Smooth muscle cell (in vitro differentiated cells): ENCODE results near the gene ISOC1. TPM values are rescaled to one million over a fixed set of nuclear protein-coding genes. Genes with fewer than 3 reads are reported as not detected.

Experiments used
- DNase-seq: peaks from one replicate; lab custom pipeline; 2025; ENCODE audit not compliant: unreplicated experiment; lab: John Stamatoyannopoulos, UW
- H2AFZ ChIP-seq: fragments of 200-600 bp; sonication (generic); 2 replicates; pipeline ENCODE4 v1.6.0; 2016; ENCODE audit warnings: antibody characterized with exemption, low read depth, mild to moderate bottlenecking
- H3F3A ChIP-seq: fragments of 200-600 bp; sonication (generic); 2 replicates; pipeline ENCODE4 v1.6.0; 2017; ENCODE audit warnings: antibody characterized with exemption, low read depth
- H3K27ac ChIP-seq: fragments of 200-600 bp; sonication (generic); 2 replicates; pipeline ENCODE4 v1.5.1; 2016; ENCODE audit warnings: low read depth, mild to moderate bottlenecking
- H3K27me3 ChIP-seq: fragments of 200-600 bp; sonication (generic); 2 replicates; pipeline ENCODE4 v1.6.1; 2016; ENCODE audit warnings: low read depth, mild to moderate bottlenecking
- H3K36me3 ChIP-seq: fragments of 200-600 bp; sonication (generic); 2 replicates; pipeline ENCODE4 v1.5.1; 2016; ENCODE audit warnings: low read depth
- H3K4me1 ChIP-seq: fragments of 200-600 bp; sonication (generic); 2 replicates; pipeline ENCODE4 v1.5.1; 2016; ENCODE audit warnings: low read depth
- H3K4me2 ChIP-seq: fragments of 200-600 bp; sonication (generic); 2 replicates; pipeline ENCODE4 v1.6.0; 2016; ENCODE audit warnings: mild to moderate bottlenecking
- H3K4me3 ChIP-seq: fragments of 200-600 bp; sonication (generic); 2 replicates; pipeline ENCODE4 v1.5.1; 2016; ENCODE audit warnings: mild to moderate bottlenecking
- H3K79me2 ChIP-seq: fragments of 200-600 bp; sonication (generic); 2 replicates; pipeline ENCODE4 v1.6.0; 2016; ENCODE audit warnings: low read depth, mild to moderate bottlenecking
- H3K9ac ChIP-seq: fragments of 200-600 bp; sonication (generic); 2 replicates; pipeline ENCODE4 v1.6.0; 2016; ENCODE audit warnings: low read depth
- H3K9me3 ChIP-seq: fragments of 200-600 bp; sonication (generic); replicated peaks from 2 replicates; pipeline ENCODE4 v1.5.1; 2016; ENCODE audit warnings: low read depth
- H4K20me1 ChIP-seq: fragments of 200-600 bp; sonication (generic); 2 replicates; pipeline ENCODE4 v1.6.0; 2016; ENCODE audit warnings: low read depth
- WGBS: methylation state at CpG from one replicate; pipeline ENCODE4 v1.1.7; 2016; ENCODE audit warnings: low lambda C conversion rate; 5-methylcytosine and 5-hydroxymethylcytosine counted together
- polyA plus RNA-seq: library from polyadenylated mRNA; unstranded; fragments of >200 nt; fragmentation: Nextera tagmentation; extraction: Ambion mirVana; gene quantifications from 2 replicates; pipeline ENCODE4 v1.2.1, GENCODE V29; 2016
- total RNA-seq: library from RNA; depleted of rRNA; stranded (reverse); fragments of >200 nt; gene quantifications from 2 replicates; pipeline ENCODE4 v1.2.3, GENCODE V29; 2014
- TF ChIP-seq, protein P1 (sequence below): fragments of 200-600 bp; sonication (generic); IDR thresholded peaks from 2 replicates; pipeline ENCODE4 v1.5.1; 2017; ENCODE audit warnings: borderline replicate concordance, mild to moderate bottlenecking, antibody characterized with exemption; ENCODE audit not compliant: insufficient read depth, poor library complexity, severe bottlenecking

ISOC1 gene
- total and polyA plus RNA-seq, 2 experiments from 2014 or later, result 15.3 to 16.2 TPM

DNA sequence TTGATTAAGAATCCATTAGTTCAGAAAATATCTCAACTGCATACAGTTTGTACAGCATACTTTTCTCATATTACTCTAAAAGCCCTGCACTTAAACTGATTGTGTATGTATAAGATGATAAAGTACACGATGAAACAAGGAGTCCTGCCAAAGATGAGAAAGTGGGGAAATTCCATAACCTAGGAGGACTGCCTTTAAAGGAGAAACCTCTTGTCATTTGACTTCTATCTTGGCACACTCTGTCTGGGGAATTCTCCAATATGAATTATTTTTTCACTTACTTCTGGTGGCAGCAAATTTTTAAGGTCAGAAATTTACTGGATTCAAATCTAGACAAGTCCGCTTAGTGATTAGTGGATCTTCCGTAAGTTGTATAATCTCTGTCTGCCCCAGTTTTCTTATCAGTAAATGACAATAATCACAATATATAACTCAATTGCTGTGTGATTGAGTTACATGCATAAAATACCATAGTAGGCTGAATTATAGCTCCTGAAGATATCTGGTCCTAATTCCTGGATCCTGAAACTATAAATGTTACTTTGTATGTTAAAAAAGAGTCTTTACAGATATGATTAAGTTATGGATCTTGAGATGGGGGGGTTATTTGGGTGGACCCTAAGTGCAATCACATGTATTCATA is 17.0 kb upstream of the ISOC1 start:
- Histone ChIP-seq H4K20me1 (no peaks in the 10 kb centered on the region), H3K4me1 (no peaks in the 10 kb centered on the region), H3K4me2 (no peak overlapping the region), H3K9me3 (no peaks in the 10 kb centered on the region), H3F3A (no peaks in the 10 kb centered on the region), H3K27me3 (no peaks in the 10 kb centered on the region), H3K9ac (no peak overlapping the region), H3K27ac (no peak overlapping the region), H3K79me2 (no peaks in the 10 kb centered on the region), H2AFZ (no peak overlapping the region), H3K36me3 (no peaks in the 10 kb centered on the region), H3K4me3 (no peak overlapping the region)
- TF ChIP-seq, protein P1, sequence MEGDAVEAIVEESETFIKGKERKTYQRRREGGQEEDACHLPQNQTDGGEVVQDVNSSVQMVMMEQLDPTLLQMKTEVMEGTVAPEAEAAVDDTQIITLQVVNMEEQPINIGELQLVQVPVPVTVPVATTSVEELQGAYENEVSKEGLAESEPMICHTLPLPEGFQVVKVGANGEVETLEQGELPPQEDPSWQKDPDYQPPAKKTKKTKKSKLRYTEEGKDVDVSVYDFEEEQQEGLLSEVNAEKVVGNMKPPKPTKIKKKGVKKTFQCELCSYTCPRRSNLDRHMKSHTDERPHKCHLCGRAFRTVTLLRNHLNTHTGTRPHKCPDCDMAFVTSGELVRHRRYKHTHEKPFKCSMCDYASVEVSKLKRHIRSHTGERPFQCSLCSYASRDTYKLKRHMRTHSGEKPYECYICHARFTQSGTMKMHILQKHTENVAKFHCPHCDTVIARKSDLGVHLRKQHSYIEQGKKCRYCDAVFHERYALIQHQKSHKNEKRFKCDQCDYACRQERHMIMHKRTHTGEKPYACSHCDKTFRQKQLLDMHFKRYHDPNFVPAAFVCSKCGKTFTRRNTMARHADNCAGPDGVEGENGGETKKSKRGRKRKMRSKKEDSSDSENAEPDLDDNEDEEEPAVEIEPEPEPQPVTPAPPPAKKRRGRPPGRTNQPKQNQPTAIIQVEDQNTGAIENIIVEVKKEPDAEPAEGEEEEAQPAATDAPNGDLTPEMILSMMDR, result no peak
- DNase-seq, result no peak
- WGBS, result 76% methylated on average over 3 of the region's 3 CpGs

DNA sequence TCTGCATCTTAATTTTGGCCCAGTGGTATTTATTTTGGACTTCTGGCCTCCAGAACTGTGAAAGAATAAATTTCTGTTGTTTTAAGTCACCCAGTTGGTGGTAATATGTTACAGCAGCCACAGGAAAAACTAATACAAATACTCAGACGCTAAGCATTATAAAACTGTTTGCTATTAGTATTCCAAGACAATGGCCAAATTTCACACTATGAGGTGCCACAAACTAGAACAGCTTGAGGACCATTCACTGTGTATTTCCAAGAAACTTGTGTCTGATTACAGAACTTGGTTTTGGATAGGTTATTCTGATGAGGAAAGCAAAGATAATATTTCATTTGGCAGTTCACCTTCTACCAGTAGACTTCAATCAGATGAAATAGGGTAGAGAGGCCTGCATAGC is 16.3 kb upstream of the ISOC1 start:
- no peaks in the 10 kb centered on the region for H3K9me3 ChIP-seq
- DNase-seq, result no peak
- H3K27me3 ChIP-seq, result no peaks in the 10 kb centered on the region
- H3F3A ChIP-seq, result no peaks in the 10 kb centered on the region
- TF ChIP-seq, protein P1, result no peak
- H4K20me1 ChIP-seq, result no peaks in the 10 kb centered on the region
- H3K4me2 ChIP-seq, result no peak overlapping the region
- no peak overlapping the region for H2AFZ ChIP-seq
- 81% methylated on average over 1 of the region's 1 CpG for WGBS
- no peak overlapping the region for H3K9ac ChIP-seq
- H3K27ac ChIP-seq, result no peak overlapping the region
- H3K4me3 ChIP-seq, result no peak overlapping the region
- no peaks in the 10 kb centered on the region for H3K36me3 ChIP-seq
- no peaks in the 10 kb centered on the region for H3K4me1 ChIP-seq
- no peaks in the 10 kb centered on the region for H3K79me2 ChIP-seq

DNA sequence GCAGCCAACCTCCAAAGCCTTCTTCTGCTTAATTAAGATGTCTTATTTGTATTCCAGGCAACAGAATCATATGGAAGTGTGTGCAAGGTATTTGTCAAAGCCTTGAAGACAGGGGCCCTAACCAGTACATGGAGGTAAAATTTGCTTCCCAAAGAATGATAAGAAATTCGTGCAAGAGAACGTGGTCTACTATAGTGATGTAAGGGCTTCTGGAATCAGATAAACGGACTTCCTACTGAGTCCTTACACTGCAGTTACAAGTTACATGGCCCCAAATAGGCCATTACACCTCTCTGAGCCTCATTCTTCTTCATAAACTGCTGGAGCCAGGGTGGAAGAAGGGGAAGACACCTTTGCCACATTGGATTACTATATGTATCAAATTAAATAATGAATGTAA is 15.9 kb upstream of the ISOC1 start:
- no peak overlapping the region for H3K27ac ChIP-seq
- H3K9me3 ChIP-seq, result no peaks in the 10 kb centered on the region
- no peaks in the 10 kb centered on the region for H3F3A ChIP-seq
- no peak overlapping the region for H2AFZ ChIP-seq
- no peaks in the 10 kb centered on the region for H3K79me2 ChIP-seq
- no peaks in the 10 kb centered on the region for H3K27me3 ChIP-seq
- H3K4me1 ChIP-seq, result no peaks in the 10 kb centered on the region
- H3K4me3 ChIP-seq, result no peak overlapping the region
- no peaks in the 10 kb centered on the region for H4K20me1 ChIP-seq
- H3K36me3 ChIP-seq, result no peaks in the 10 kb centered on the region
- TF ChIP-seq, protein P1, result no peak
- no peak overlapping the region for H3K9ac ChIP-seq
- DNase-seq, result no peak
- no peak overlapping the region for H3K4me2 ChIP-seq
- 80% methylated on average over 3 of the region's 3 CpGs for WGBS

GRCh38 chr5:129079496-129079895 is 15.1 kb upstream of the ISOC1 start:
- no peak for DNase-seq
- no peak overlapping the region for H3K4me2 ChIP-seq
- H3K4me1 ChIP-seq, result no peaks in the 10 kb centered on the region
- H3K27ac ChIP-seq, result no peak overlapping the region
- H3K4me3 ChIP-seq, result no peak overlapping the region
- no peaks in the 10 kb centered on the region for H4K20me1 ChIP-seq
- no peaks in the 10 kb centered on the region for H3K79me2 ChIP-seq
- H2AFZ ChIP-seq, result no peak overlapping the region
- H3F3A ChIP-seq, result no peaks in the 10 kb centered on the region
- no peak overlapping the region for H3K9ac ChIP-seq
- H3K27me3 ChIP-seq, result no peaks in the 10 kb centered on the region
- TF ChIP-seq, protein P1, result no peak
- no peaks in the 10 kb centered on the region for H3K36me3 ChIP-seq
- no peaks in the 10 kb centered on the region for H3K9me3 ChIP-seq
